Breast epithelium (tissue), 3 donors: ENCODE measurements around the gene MYO3B.

Experiments
- POLR2A ChIP-seq: fragments of 450-650 bp; IDR thresholded peaks from one replicate; pipeline ENCODE4 v1.6.1; 2016; ENCODE audit warnings: antibody characterized with exemption, mild to moderate bottlenecking, moderate library complexity
- POLR2AphosphoS5 ChIP-seq, 3 donors: sonication (generic); formaldehyde crosslinking; IDR thresholded peaks; one replicate each; pipeline ENCODE4 v1.6.1; 2017; ENCODE audit warnings: antibody characterized with exemption in 3 of 3
- TF ChIP-seq, protein P1 (sequence below), 3 donors: fragments of 450-650 bp; IDR thresholded peaks; one replicate each; pipeline ENCODE4 v1.5.1; 2016 to 2017; ENCODE audit warnings: antibody characterized with exemption in 3 of 3, mild to moderate bottlenecking in 3 of 3, moderate library complexity in 3 of 3

DNA sequence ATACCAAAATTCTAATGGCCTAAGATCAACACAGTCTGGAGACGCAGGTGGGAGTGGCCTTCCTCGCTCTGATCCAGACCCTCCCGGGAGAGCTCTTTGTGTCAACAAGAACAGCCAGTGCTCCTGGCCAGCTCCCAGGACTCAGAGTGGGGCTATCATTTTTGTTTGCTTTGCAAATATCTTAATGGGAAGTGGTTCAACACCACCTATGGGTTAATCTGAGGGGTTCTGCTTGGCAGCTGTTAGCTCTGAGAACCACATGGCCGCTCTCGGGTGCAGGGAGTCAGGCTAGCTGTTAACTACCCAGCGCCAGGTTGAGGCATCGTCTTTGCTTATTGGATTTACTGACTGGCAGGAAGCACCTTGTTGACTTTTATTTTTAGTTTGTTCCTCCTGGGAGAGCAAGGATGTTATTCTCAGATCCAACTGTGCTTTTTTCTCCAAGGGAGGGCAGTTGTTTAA lies 352.4 kb downstream of the MYO3B start:
- TF ChIP-seq, protein P1, sequence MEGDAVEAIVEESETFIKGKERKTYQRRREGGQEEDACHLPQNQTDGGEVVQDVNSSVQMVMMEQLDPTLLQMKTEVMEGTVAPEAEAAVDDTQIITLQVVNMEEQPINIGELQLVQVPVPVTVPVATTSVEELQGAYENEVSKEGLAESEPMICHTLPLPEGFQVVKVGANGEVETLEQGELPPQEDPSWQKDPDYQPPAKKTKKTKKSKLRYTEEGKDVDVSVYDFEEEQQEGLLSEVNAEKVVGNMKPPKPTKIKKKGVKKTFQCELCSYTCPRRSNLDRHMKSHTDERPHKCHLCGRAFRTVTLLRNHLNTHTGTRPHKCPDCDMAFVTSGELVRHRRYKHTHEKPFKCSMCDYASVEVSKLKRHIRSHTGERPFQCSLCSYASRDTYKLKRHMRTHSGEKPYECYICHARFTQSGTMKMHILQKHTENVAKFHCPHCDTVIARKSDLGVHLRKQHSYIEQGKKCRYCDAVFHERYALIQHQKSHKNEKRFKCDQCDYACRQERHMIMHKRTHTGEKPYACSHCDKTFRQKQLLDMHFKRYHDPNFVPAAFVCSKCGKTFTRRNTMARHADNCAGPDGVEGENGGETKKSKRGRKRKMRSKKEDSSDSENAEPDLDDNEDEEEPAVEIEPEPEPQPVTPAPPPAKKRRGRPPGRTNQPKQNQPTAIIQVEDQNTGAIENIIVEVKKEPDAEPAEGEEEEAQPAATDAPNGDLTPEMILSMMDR (IDR thresholded peaks at IDR 0.05): peak in 1 of 3 donors; percentile 16
- TF ChIP-seq POLR2A (no peak), POLR2AphosphoS5 (IDR thresholded peaks at IDR 0.05) (peak in 2 of 3 donors; percentile 20 to 49)
